Heart right ventricle (tissue), 16 donors: ENCODE data around the gene PAX5. TPM values are rescaled to one million over a fixed set of nuclear protein-coding genes. Genes with fewer than 3 reads are reported as not detected.

ENCODE experiments used
- ATAC-seq, 8 donors: fragments of 200-7000 bp; cut with Tn5 transposase; one replicate each; pipeline ENCODE4 v1.9.1; 2020; ENCODE audit warnings: mild to moderate bottlenecking in 8 of 8, moderate library complexity in 8 of 8, moderate number of reproducible peaks in 1 of 8
- DNase-seq, 2 donors: peaks; one replicate each; pipeline ENCODE4 v3.0.0-alpha.2; 2020
- H3K27ac ChIP-seq, 10 donors: fragments of 200-600 bp; sonication (generic) in 2 of 10; one replicate each; pipeline versions ENCODE4 v1.5.0 to v1.8.0; 2020 to 2022; ENCODE audit warnings: mild to moderate bottlenecking in 3 of 10
- H3K27me3 ChIP-seq, 7 donors: fragments of 200-600 bp; one replicate each; pipeline ENCODE4 v1.8.0; 2021 to 2022; ENCODE audit warnings: mild to moderate bottlenecking in 2 of 7
- H3K36me3 ChIP-seq, 9 donors: fragments of 200-600 bp; sonication (generic) in 1 of 9; one replicate each; pipeline versions ENCODE4 v1.5.0 to v1.8.0; 2020 to 2022; ENCODE audit warnings: mild to moderate bottlenecking in 2 of 9
- H3K4me1 ChIP-seq, 9 donors: fragments of 200-600 bp; sonication (generic) in 1 of 9; one replicate each; pipeline versions ENCODE4 v1.5.0 to v1.8.0; 2020 to 2022; ENCODE audit warnings: mild to moderate bottlenecking in 4 of 9
- H3K4me3 ChIP-seq, 10 donors: fragments of 200-600 bp; sonication (generic) in 2 of 10; one replicate each; pipeline versions ENCODE4 v1.5.0 to v1.8.0; 2020 to 2022; ENCODE audit warnings: mild to moderate bottlenecking in 7 of 10, moderate library complexity in 2 of 10
- H3K9me3 ChIP-seq, 11 donors: fragments of 200-600 bp in 10 of 11; sonication (generic) in 2 of 11; one replicate each; pipeline versions ENCODE4 v1.5.0 to v1.8.0; 2013 to 2022; ENCODE audit warnings: mild to moderate bottlenecking in 2 of 11, control low read depth in 1 of 11, moderate library complexity in 1 of 11
- CTCF ChIP-seq, 9 donors: fragments of 200-600 bp; sonication (generic) in 2 of 9; IDR thresholded peaks; one replicate each; pipeline versions ENCODE4 v1.5.0 to v1.8.0; 2021 to 2022; ENCODE audit warnings: antibody characterized with exemption in 9 of 9, mild to moderate bottlenecking in 5 of 9, moderate library complexity in 1 of 9
- WGBS, 2 donors: extraction: QIAGEN DNeasy Blood & Tissue Kit; methylation state at CpG; one replicate each; pipeline ENCODE4 v1.1.7; 2013; ENCODE audit warnings: inconsistent platforms in 1 of 2; 5-methylcytosine and 5-hydroxymethylcytosine counted together
- intact Hi-C, 10 donors: fragments of 100-400 bp; cut with DNase I; formaldehyde crosslinking; loops; one replicate each; pipeline versions ENCODE4 v1.11.1 to v1.14.2; 2022
- polyA plus RNA-seq, 2 donors: library from polyadenylated mRNA; stranded (reverse); fragments of 200-250 nt; gene quantifications; one replicate each; pipeline ENCODE4 v1.2.3, GENCODE V29; 2013
- total RNA-seq, 10 donors: library from RNA; stranded (reverse); fragmentation: NEBNext Ultra II Directional in 3 of 10; extraction: Animal tissue kit (Norgen Biotek cat#: 25700) in 3 of 10; gene quantifications; one replicate each; pipeline versions ENCODE4 v1.2.1 to v1.2.4, GENCODE V29; 2021 to 2023
- donor health status: Arrhythmogenic right ventricular cardiomyopathy.
- donor health status: ischemic (EF 13 %, LVEDD 7.1; RV severe dilation, severe dysfunction).
- donor health status: healthy with polysubstance abuse.
- donor health status: DM: no; HTN: yes; CAD: no.
- donor health status: DM: no; HTN: no; CAD: no.
- donor health status: ischemic (EF 25% LVEDD 6.9; RV normal size, moderate dysfunction).
- donor health status: ischemic (EF 25% LVEDD 5.7; RV mildly dilated, moderate dysfunction).
- donor health status: healthy.
- donor health status: DM: yes; HTN: yes; CAD: no.
- donor health status: Ischemic cardiomyopathy.
- donor health status: ischemic (EF 35%, LVEDD 5.7; RV mildly dilated, moderate dysfunction).
- donor health status: nonischemic (EF 11% LVEDD 7.7; RV severe dilation, severe dysfunction).
- donor health status: DM: yes; HTN: yes; CAD: no.
- donor health status: PGD.
- donor health status: ischemic (EF 29% LVEDD 5.4; RV normal size, mild dysfunction).
- donor health status: nonischemic (EF 23%, LVEDD 6.1; RV moderate dilation, normal function).

PAX5 gene
- total and polyA plus RNA-seq, 12 donors = under 0.01 to 0.09 TPM; not detected in 10

- TF ChIP-seq CTCF (IDR thresholded peaks at IDR 0.05) = no peak
- Histone ChIP-seq H3K4me1 (no peaks in the 10 kb centered on the region), H3K9me3 (no peaks in the 10 kb centered on the region), H3K27me3 (peaks cover 0 to 47% (median 22%) of the 10 kb centered on the region in 7 donors), H3K27ac (no peak overlapping the region), H3K4me3 (no peak overlapping the region), H3K36me3 (no peaks in the 10 kb centered on the region)
- DNase-seq (no peak), ATAC-seq (no peak)
- intact Hi-C loops = loop anchor here in 4 of 10 donors (10.0 kb wide), 2 partner anchors 389 to 459 kb away; no protein-coding TSS in a partner anchor
- WGBS, 2 donors = 81 to 84% methylated on average over 4 of the region's 4 CpGs
Observed at GRCh38 chr9:36876056-36876455, 158.0 kb downstream of the PAX5 start.

DNA sequence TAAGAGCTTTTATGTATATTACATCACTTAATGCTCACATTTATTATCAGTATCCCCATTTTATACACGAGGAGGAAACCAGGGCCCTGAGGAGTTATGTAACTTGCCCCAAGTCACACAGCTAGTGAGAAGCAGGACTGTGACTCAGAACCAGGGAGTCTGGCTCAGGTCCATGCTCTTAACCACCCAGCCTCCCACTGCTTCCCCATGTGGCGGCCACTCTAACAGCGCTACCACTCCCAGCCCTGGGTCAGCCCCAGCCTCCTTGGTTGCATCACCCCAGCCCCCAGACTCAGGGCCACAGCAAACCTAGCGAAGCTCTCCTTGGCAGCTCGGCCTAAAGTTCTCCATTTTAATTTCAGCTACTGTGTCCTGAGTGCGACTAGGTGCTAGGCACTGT, 159.1 kb downstream of the PAX5 start:
- no peak for TF ChIP-seq CTCF (IDR thresholded peaks at IDR 0.05)

GRCh38 chr9:36874261-36874660, 159.8 kb downstream of the PAX5 start:
- WGBS, 2 donors = 81 to 95% methylated on average over 3 of the region's 3 CpGs
- DNase-seq = no peak
- TF ChIP-seq CTCF (IDR thresholded peaks at IDR 0.05) = no peak
- Histone ChIP-seq H3K4me3 (no peak overlapping the region), H3K4me1 (no peaks in the 10 kb centered on the region), H3K36me3 (no peaks in the 10 kb centered on the region), H3K27me3 (peaks cover 0 to 47% (median 22%) of the 10 kb centered on the region in 7 donors), H3K27ac (no peak overlapping the region), H3K9me3 (no peaks in the 10 kb centered on the region)
- intact Hi-C loops = loop anchor here in 6 of 10 donors (5.0 to 10.0 kb wide), 3 partner anchors 388 to 461 kb away; no protein-coding TSS in a partner anchor
- no peak for ATAC-seq

More for the DNA sequence above, 159.1 kb downstream of the PAX5 start:
- no peaks in the 10 kb centered on the region for H3K36me3 ChIP-seq
- H3K27ac ChIP-seq = no peak overlapping the region
- H3K27me3 ChIP-seq = peaks cover 0 to 47% (median 22%) of the 10 kb centered on the region in 7 donors
- H3K9me3 ChIP-seq = no peaks in the 10 kb centered on the region
- no peaks in the 10 kb centered on the region for H3K4me1 ChIP-seq
- DNase-seq (no peak), ATAC-seq (no peak)
- H3K4me3 ChIP-seq = no peak overlapping the region
- intact Hi-C loops = loop anchor here in 6 of 10 donors (5.0 to 10.0 kb wide), 3 partner anchors 387 to 460 kb away; no protein-coding TSS in a partner anchor
- 79 to 84% methylated on average over 6 of the region's 6 CpGs for WGBS, 2 donors

DNA sequence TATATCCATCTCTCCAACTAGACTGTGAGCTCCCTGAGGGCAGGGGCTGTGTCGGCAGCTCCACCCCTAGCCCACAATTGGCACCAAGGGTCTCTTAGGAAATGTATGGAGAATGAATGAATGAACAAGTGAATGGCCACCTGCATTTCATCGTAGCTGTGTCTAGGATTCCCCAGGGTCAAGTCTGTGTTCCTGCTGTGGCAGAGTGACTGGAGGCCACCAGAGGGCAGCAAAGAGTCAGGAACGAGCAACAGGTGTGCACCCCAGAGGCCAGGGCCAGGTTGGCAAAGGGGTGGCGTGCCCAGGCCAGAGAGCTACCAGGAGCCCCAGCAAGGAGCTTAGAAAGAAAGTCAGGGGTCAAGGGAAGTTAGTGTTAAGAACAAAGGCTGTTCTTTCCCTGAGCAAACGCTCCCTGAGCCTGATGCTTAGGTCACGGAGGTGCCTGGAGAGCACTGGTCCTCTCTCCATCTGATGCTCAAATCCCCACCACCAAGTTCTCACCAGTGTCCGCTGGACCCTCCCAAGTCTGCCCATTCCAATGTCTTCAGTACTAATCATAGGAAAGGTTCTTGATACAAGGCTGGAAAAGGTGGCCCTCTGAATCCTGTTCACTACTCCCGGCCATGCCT, 160.7 kb downstream of the PAX5 start:
- Histone ChIP-seq H3K27ac (no peak overlapping the region), H3K9me3 (no peaks in the 10 kb centered on the region), H3K27me3 (peaks cover 4 to 48% (median 21%) of the 10 kb centered on the region in 7 donors), H3K4me3 (no peak overlapping the region), H3K4me1 (no peaks in the 10 kb centered on the region), H3K36me3 (no peaks in the 10 kb centered on the region)
- WGBS, 2 donors = 48 to 49% methylated on average over 8 of the region's 8 CpGs
- intact Hi-C loops = loop anchor here in 6 of 10 donors (5.0 to 10.0 kb wide), 3 partner anchors 389 to 461 kb away; no protein-coding TSS in a partner anchor
- ATAC-seq (peak in 7 of 8 donors; percentile 66 to 81 (median 76)), DNase-seq (peak; percentile 45 to 56)
- peak; percentile 62 to 92 (median 85) for TF ChIP-seq CTCF (IDR thresholded peaks at IDR 0.05)
